Right kidney (tissue), 1 donor: ENCODE results near the gene ASTN2.

Experiments used
- DNase-seq: peaks from one replicate; pipeline ENCODE4 v3.0.0-alpha.2; 2016

The ASTN2 gene

GRCh38 chr9:117169089-117169621 is 245.7 kb downstream of the ASTN2 start:
- no peak for DNase-seq

GRCh38 chr9:117164512-117164911 is 250.3 kb downstream of the ASTN2 start:
- DNase-seq = no peak

GRCh38 chr9:117160254-117160653 is 254.6 kb downstream of the ASTN2 start:
- no peak for DNase-seq

GRCh38 chr9:117156771-117157535 is 257.9 kb downstream of the ASTN2 start:
- DNase-seq = no peak

GRCh38 chr9:117156144-117156688 is 258.6 kb downstream of the ASTN2 start:
- no peak for DNase-seq

- DNase-seq = no peak
These were observed 261.8 kb downstream of the ASTN2 start for GRCh38 chr9:117153021-117153420.

GRCh38 chr9:117151716-117152115 is 263.1 kb downstream of the ASTN2 start:
- DNase-seq = no peak

- no peak for DNase-seq
These were observed 264.9 kb downstream of the ASTN2 start for GRCh38 chr9:117149996-117150395.

- DNase-seq = no peak
These were observed 268.9 kb downstream of the ASTN2 start for GRCh38 chr9:117145811-117146490.

GRCh38 chr9:117145081-117145480 is 269.8 kb downstream of the ASTN2 start:
- DNase-seq = no peak

GRCh38 chr9:117138231-117138630 is 276.6 kb downstream of the ASTN2 start:
- no peak for DNase-seq

GRCh38 chr9:117136461-117136860 is 278.4 kb downstream of the ASTN2 start:
- no peak for DNase-seq

- no peak for DNase-seq
These were observed 279.3 kb downstream of the ASTN2 start for GRCh38 chr9:117135501-117136098.

- no peak for DNase-seq
These were observed 279.9 kb downstream of the ASTN2 start for GRCh38 chr9:117134826-117135500.

- no peak for DNase-seq
These were observed 288.0 kb downstream of the ASTN2 start for GRCh38 chr9:117126871-117127270.

- DNase-seq = no peak
These were observed 289.3 kb downstream of the ASTN2 start for GRCh38 chr9:117125531-117125930.

- DNase-seq = no peak
These were observed 291.1 kb downstream of the ASTN2 start for GRCh38 chr9:117123729-117124128.

GRCh38 chr9:117122953-117123352 is 291.9 kb downstream of the ASTN2 start:
- DNase-seq = no peak

- DNase-seq = no peak
These were observed 292.8 kb downstream of the ASTN2 start for GRCh38 chr9:117122102-117122501.

GRCh38 chr9:117121316-117121715 is 293.5 kb downstream of the ASTN2 start:
- no peak for DNase-seq

- DNase-seq = no peak
These were observed 294.8 kb downstream of the ASTN2 start for GRCh38 chr9:117120061-117120460.

GRCh38 chr9:117116084-117116483 is 298.8 kb downstream of the ASTN2 start:
- DNase-seq = no peak
